Activated CD4-positive, alpha-beta T cell treated with anti-CD3 and anti-CD28 coated beads, Interleukin-2, amount 50 U/mL, for 24 hours (primary cell): Measurements from ENCODE around the gene TAAR1.

Experiments
- DNase-seq, 2 donors: peaks; one replicate each; pipeline ENCODE4 v3.0.0-alpha.2; 2020; ENCODE audit warnings: low read depth in 1 of 2, low spot score in 1 of 2

Gene TAAR1

GRCh38 chr6:132596201-132596600, 62.8 kb downstream of the TAAR1 start:
- no peak for DNase-seq
